Measurements from ENCODE around the gene DENND1A. TPM values are rescaled to one million over a fixed set of nuclear protein-coding genes. Genes with fewer than 3 reads are reported as not detected.

DENND1A gene
- total RNA-seq, 1 donor from 2014 or later = 12.7 TPM

GRCh38 chr9:123955637-123956036, 25.7 kb upstream of the DENND1A start:
- FAIRE-seq (no peak), DNase-seq (ENCODE audit: low read depth) (no peak)
- Mint-ChIP-seq H3K4me1 (ENCODE audit: low read depth, unreplicated experiment) (peaks cover 3% of the 10 kb centered on the region), H3K27ac (ENCODE audit: unreplicated experiment) (no peak overlapping the region), H3K9me3 (ENCODE audit: unreplicated experiment) (peaks cover 6% of the 10 kb centered on the region), H3K36me3 (ENCODE audit: low read depth, unreplicated experiment) (no peaks in the 10 kb centered on the region), H3K27me3 (ENCODE audit: low read depth, unreplicated experiment) (peaks cover 53% of the 10 kb centered on the region), H3K4me3 (ENCODE audit: unreplicated experiment) (no peak overlapping the region)
- Histone ChIP-seq H3K4me2 (ENCODE audit: low read length) (no peak overlapping the region), H3K27me3 (ENCODE audit: insufficient read depth, low read length) (peaks cover 16% of the 10 kb centered on the region), H3K36me3 (ENCODE audit: insufficient read depth, low read length) (no peaks in the 10 kb centered on the region), H3K27ac (ENCODE audit: low read depth, low read length) (no peak overlapping the region), H2AFZ (ENCODE audit: low read depth, low read length) (no peak overlapping the region), H4K20me1 (ENCODE audit: insufficient read depth, low read length) (no peaks in the 10 kb centered on the region), H3K9me3 (ENCODE audit: insufficient read depth, low read depth, low read length) (peaks cover 3% of the 10 kb centered on the region), H3K79me2 (ENCODE audit: insufficient read depth, low read length) (no peaks in the 10 kb centered on the region), H3K4me1 (ENCODE audit: insufficient read depth, low read length) (no peaks in the 10 kb centered on the region), H3K9ac (ENCODE audit: low read length) (no peak overlapping the region), H3K4me3 (ENCODE audit: insufficient read depth, low read depth, low read length) (no peak overlapping the region)
- TF ChIP-seq EZH2 (IDR thresholded peaks at IDR 0.05; ENCODE audit: insufficient read depth, low read length) (no peak), CTCF (IDR thresholded peaks at IDR 0.05; ENCODE audit: insufficient read depth, low read depth, low read length) (no peak)

DNA sequence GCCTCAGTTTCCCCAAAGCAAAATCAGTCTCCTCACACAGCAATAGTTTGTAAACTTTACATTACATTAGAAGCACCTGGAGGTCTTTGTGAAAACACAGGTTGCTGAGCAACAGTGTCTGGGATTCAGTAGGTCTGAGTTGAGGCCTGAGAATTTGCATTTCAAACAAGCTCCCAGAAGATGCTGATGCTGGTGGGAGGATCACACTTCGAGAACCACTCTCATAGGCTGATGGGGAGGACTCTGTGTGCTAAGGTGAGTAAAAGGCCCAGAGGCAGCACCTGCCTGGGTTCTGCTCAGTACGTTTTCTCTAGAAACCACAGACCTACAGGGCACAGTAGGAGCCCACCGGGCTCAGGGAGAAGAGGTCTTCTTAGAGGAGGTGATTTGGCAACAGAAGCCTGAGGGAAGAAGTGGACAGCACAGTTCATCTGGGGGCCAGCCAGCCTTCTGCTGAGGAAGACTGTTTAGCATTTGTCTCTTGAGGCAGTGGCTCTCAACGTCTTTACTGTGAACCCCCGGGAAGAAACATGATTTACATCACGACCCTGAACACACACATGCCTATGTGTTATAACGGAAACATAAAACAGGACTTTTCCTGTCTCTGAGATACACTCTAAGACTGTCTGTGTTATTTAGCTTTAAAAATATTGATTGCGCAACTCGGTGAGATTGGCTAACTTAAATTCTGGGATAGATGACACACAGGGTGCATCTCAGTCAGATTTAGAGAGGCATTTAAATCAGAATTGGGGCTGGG, 24.8 kb upstream of the DENND1A start:
- Histone ChIP-seq H4K20me1 (ENCODE audit: insufficient read depth, low read length) (no peaks in the 10 kb centered on the region), H3K9me3 (ENCODE audit: insufficient read depth, low read depth, low read length) (peaks cover 1% of the 10 kb centered on the region), H3K27ac (ENCODE audit: low read depth, low read length) (no peak overlapping the region), H2AFZ (ENCODE audit: low read depth, low read length) (no peak overlapping the region), H3K79me2 (ENCODE audit: insufficient read depth, low read length) (no peaks in the 10 kb centered on the region), H3K4me2 (ENCODE audit: low read length) (no peak overlapping the region), H3K36me3 (ENCODE audit: insufficient read depth, low read length) (no peaks in the 10 kb centered on the region), H3K4me1 (ENCODE audit: insufficient read depth, low read length) (no peaks in the 10 kb centered on the region), H3K4me3 (ENCODE audit: insufficient read depth, low read depth, low read length) (no peak overlapping the region), H3K9ac (ENCODE audit: low read length) (no peak overlapping the region), H3K27me3 (ENCODE audit: insufficient read depth, low read length) (peaks cover 17% of the 10 kb centered on the region)
- DNase-seq (ENCODE audit: low read depth) (no peak), FAIRE-seq (no peak)
- peaks cover 6% of the 10 kb centered on the region for H3K9me3 Mint-ChIP-seq (ENCODE audit: unreplicated experiment)
- peaks cover 3% of the 10 kb centered on the region for H3K4me1 Mint-ChIP-seq (ENCODE audit: low read depth, unreplicated experiment)
- H3K27ac Mint-ChIP-seq (ENCODE audit: unreplicated experiment) = no peak overlapping the region
- H3K36me3 Mint-ChIP-seq (ENCODE audit: low read depth, unreplicated experiment) = no peaks in the 10 kb centered on the region
- H3K27me3 Mint-ChIP-seq (ENCODE audit: low read depth, unreplicated experiment) = peaks cover 48% of the 10 kb centered on the region
- no peak overlapping the region for H3K4me3 Mint-ChIP-seq (ENCODE audit: unreplicated experiment)
- no peak for TF ChIP-seq EZH2 (IDR thresholded peaks at IDR 0.05; ENCODE audit: insufficient read depth, low read length)
- no peak for TF ChIP-seq CTCF (IDR thresholded peaks at IDR 0.05; ENCODE audit: insufficient read depth, low read depth, low read length)

Measured in astrocyte (in vitro differentiated cells and primary cell).